HL-60 (cell line): ENCODE measurements around the gene BCAP29.

Source experiments
- GABPA ChIP-seq: IDR thresholded peaks from 2 replicates; pipeline ENCODE4 v1.6.1; 2012; ENCODE audit warnings: low read depth
- POLR2AphosphoS5 ChIP-seq: IDR thresholded peaks from 2 replicates; pipeline ENCODE4 v1.6.1; 2012; ENCODE audit warnings: low read depth
- SPI1 ChIP-seq: IDR thresholded peaks from 2 replicates; pipeline ENCODE4 v1.6.1; 2012; ENCODE audit warnings: low read depth, mild to moderate bottlenecking, borderline replicate concordance
- TF ChIP-seq, protein P1 (sequence below): IDR thresholded peaks from 2 replicates; pipeline ENCODE4 v1.6.1; 2012; ENCODE audit warnings: low read depth; ENCODE audit not compliant: insufficient replicate concordance
- TF ChIP-seq, protein P2 (sequence below): IDR thresholded peaks from one replicate; pipeline ENCODE4 v1.5.1; 2011; ENCODE audit warnings: low read length, control low read depth, inconsistent platforms; ENCODE audit not compliant: insufficient read depth

DNA sequence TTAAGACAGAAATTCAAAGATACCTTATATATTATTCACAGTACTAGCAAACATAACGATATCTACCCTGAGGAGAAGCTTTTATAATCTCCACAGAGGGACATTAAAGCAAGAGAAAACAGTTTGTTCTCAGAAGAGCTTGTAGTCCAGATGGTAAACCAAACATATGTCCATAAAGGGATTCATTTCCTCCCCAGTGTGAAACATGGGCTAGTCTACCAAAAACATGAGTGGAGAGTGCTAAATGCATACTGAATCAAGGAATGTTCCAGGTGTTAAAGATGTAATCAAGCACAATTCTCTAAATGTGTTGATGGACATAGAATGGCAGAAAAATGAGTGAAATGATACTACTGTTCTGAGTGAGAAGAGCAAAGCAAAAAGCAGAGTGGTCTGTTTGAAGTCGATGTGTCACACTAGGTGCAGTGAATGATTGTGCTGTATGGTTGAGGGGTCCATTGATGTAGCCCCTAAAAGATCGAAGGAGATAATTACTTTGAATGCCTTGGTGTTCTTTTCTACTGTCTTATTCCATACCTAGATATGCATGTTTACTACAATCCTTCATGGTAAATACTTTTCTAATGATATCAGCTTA, 25.3 kb downstream of the BCAP29 start:
- TF ChIP-seq POLR2AphosphoS5 (no peak), GABPA (no peak), SPI1 (no peak)
- TF ChIP-seq, protein P1, sequence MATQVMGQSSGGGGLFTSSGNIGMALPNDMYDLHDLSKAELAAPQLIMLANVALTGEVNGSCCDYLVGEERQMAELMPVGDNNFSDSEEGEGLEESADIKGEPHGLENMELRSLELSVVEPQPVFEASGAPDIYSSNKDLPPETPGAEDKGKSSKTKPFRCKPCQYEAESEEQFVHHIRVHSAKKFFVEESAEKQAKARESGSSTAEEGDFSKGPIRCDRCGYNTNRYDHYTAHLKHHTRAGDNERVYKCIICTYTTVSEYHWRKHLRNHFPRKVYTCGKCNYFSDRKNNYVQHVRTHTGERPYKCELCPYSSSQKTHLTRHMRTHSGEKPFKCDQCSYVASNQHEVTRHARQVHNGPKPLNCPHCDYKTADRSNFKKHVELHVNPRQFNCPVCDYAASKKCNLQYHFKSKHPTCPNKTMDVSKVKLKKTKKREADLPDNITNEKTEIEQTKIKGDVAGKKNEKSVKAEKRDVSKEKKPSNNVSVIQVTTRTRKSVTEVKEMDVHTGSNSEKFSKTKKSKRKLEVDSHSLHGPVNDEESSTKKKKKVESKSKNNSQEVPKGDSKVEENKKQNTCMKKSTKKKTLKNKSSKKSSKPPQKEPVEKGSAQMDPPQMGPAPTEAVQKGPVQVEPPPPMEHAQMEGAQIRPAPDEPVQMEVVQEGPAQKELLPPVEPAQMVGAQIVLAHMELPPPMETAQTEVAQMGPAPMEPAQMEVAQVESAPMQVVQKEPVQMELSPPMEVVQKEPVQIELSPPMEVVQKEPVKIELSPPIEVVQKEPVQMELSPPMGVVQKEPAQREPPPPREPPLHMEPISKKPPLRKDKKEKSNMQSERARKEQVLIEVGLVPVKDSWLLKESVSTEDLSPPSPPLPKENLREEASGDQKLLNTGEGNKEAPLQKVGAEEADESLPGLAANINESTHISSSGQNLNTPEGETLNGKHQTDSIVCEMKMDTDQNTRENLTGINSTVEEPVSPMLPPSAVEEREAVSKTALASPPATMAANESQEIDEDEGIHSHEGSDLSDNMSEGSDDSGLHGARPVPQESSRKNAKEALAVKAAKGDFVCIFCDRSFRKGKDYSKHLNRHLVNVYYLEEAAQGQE = no peak
- TF ChIP-seq, protein P2, sequence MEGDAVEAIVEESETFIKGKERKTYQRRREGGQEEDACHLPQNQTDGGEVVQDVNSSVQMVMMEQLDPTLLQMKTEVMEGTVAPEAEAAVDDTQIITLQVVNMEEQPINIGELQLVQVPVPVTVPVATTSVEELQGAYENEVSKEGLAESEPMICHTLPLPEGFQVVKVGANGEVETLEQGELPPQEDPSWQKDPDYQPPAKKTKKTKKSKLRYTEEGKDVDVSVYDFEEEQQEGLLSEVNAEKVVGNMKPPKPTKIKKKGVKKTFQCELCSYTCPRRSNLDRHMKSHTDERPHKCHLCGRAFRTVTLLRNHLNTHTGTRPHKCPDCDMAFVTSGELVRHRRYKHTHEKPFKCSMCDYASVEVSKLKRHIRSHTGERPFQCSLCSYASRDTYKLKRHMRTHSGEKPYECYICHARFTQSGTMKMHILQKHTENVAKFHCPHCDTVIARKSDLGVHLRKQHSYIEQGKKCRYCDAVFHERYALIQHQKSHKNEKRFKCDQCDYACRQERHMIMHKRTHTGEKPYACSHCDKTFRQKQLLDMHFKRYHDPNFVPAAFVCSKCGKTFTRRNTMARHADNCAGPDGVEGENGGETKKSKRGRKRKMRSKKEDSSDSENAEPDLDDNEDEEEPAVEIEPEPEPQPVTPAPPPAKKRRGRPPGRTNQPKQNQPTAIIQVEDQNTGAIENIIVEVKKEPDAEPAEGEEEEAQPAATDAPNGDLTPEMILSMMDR = no peak
